Fibroblast of skin of right biceps (primary cell): ENCODE results near the gene PRDX1.
"Not testable (repeated sequence)": the region's sequence is repeated elsewhere in the genome, so short reads cannot be mapped to it uniquely, and the experiment has no call there.

ENCODE experiments used
- DNase-seq: peaks from one replicate; pipeline ENCODE4 v3.0.0-alpha.2; 2013

The PRDX1 gene

GRCh38 chr1:45535988-45536766, 14.5 kb upstream of the PRDX1 start:
- no peak for DNase-seq

- no peak for DNase-seq
These were observed 10.2 kb upstream of the PRDX1 start for GRCh38 chr1:45531873-45532272.

GRCh38 chr1:45530632-45531135, 9.0 kb upstream of the PRDX1 start:
- no peak for DNase-seq

- DNase-seq, result no peak
These were observed 4.5 kb upstream of the PRDX1 start for GRCh38 chr1:45526135-45526644.

- DNase-seq, result not testable (repeated sequence)
These were observed 2.3 kb upstream of the PRDX1 start for GRCh38 chr1:45523975-45524374.

GRCh38 chr1:45523516-45523915, 1.8 kb upstream of the PRDX1 start:
- DNase-seq, result not testable (repeated sequence)

GRCh38 chr1:45522324-45523104, 830 bp upstream of the PRDX1 start:
- DNase-seq, result peak; percentile 64

GRCh38 chr1:45519774-45520173, 1.9 kb downstream of the PRDX1 start:
- not testable (repeated sequence) for DNase-seq

GRCh38 chr1:45518910-45519309, 2.8 kb downstream of the PRDX1 start:
- DNase-seq, result no peak

GRCh38 chr1:45518366-45518765, 3.3 kb downstream of the PRDX1 start:
- not testable (repeated sequence) for DNase-seq

- no peak for DNase-seq
These were observed 5.2 kb downstream of the PRDX1 start for GRCh38 chr1:45516465-45516864.

GRCh38 chr1:45516036-45516435, 5.6 kb downstream of the PRDX1 start:
- DNase-seq, result no peak

- DNase-seq, result not testable (repeated sequence)
These were observed 8.0 kb downstream of the PRDX1 start for GRCh38 chr1:45513532-45514260.

GRCh38 chr1:45512641-45513054, 9.0 kb downstream of the PRDX1 start:
- peak; percentile 51 for DNase-seq

GRCh38 chr1:45510972-45511527, 10.6 kb downstream of the PRDX1 start:
- DNase-seq, result no peak

GRCh38 chr1:45510036-45510971, 11.4 kb downstream of the PRDX1 start:
- no peak for DNase-seq

GRCh38 chr1:45508295-45509151, 13.2 kb downstream of the PRDX1 start:
- DNase-seq, result no peak

GRCh38 chr1:45507893-45508292, 13.8 kb downstream of the PRDX1 start:
- no peak for DNase-seq

- DNase-seq, result no peak
These were observed 14.5 kb downstream of the PRDX1 start for GRCh38 chr1:45507195-45507594.
